Measurements from ENCODE around the gene TEF.

Gene TEF

DNA sequence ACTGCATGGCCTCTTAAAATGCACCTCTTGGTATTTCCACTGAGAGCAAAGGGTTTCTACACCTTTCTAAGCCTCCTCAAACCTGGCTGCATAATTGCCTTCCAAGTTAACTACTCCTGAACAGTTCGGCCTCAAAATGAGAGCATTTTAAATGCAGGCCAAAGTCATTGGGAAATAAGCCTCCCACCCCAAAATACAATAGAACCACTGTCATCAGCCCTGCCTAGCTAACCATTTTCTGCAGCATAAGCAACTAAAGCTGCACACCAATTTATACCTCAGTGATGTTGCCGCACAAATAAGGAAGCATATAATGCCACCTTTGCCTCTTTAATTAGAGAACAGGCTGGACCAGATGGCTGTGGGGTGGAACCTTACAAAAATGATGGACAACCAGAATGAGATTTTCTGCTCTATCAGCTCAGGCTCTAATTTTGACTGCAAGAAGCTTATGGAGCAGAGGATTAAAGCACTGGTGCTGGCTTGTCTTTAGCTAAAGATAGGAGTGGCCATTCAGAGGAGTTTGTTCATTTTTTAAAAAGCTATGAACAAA is 60.6 kb downstream of the TEF start:
- no peaks in the 10 kb centered on the region for H4K20me1 ChIP-seq (ENCODE audit: insufficient read depth, low read length)
- no peak overlapping the region for H3K9ac ChIP-seq (ENCODE audit: low read length)

DNA sequence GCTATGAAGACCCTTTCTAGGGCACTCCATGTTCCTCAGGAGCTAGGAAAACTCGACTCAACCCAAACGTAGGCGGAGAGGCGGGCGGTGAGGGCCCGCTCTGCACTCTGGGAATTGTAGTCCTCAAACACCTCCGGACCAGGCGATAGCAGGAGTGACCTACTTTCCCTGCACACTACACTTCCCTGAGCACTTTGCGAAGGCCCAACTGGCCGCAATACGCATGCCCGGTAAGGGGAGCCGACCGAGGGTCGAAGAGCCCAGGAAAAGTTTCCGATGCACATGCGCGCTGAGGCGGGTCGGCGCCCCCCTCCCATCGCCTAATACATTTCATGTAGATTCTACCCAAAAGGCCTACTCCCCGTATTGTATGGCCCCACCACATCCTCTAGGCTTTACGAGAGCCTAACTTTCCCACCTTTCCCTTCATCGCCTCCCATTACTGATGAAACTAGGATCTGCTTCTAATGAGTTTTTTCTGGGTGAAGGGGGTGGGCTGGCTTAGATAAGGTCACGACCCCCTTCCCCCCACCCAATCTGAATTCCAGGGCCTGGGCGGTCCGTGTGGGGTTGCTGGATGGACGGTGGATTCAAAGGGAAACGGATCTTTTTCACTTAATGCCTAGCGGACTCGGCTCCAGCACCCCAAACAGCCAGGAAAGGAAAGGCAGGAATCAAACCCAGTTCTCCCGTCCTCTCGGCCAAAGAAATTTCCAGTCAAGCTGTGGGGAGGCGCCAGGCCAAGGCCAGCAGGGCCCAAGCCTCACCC is 62.8 kb downstream of the TEF start:
- H3K27ac ChIP-seq (ENCODE audit: low read depth, low read length, poor library complexity, severe bottlenecking), result peak overlapping the region; percentile 98
- H3K9ac ChIP-seq (ENCODE audit: low read length), result peak overlapping the region; percentile 95
- no peaks in the 10 kb centered on the region for H3F3A ChIP-seq (ENCODE audit: insufficient read depth, low read length)
- no peaks in the 10 kb centered on the region for H3K9me2 ChIP-seq (ENCODE audit: low read depth, low read length)
- TF ChIP-seq EZH2 (IDR thresholded peaks at IDR 0.05; ENCODE audit: borderline replicate concordance, low read length), result no peak
- TF ChIP-seq, protein P1, sequence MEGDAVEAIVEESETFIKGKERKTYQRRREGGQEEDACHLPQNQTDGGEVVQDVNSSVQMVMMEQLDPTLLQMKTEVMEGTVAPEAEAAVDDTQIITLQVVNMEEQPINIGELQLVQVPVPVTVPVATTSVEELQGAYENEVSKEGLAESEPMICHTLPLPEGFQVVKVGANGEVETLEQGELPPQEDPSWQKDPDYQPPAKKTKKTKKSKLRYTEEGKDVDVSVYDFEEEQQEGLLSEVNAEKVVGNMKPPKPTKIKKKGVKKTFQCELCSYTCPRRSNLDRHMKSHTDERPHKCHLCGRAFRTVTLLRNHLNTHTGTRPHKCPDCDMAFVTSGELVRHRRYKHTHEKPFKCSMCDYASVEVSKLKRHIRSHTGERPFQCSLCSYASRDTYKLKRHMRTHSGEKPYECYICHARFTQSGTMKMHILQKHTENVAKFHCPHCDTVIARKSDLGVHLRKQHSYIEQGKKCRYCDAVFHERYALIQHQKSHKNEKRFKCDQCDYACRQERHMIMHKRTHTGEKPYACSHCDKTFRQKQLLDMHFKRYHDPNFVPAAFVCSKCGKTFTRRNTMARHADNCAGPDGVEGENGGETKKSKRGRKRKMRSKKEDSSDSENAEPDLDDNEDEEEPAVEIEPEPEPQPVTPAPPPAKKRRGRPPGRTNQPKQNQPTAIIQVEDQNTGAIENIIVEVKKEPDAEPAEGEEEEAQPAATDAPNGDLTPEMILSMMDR (IDR thresholded peaks at IDR 0.05; ENCODE audit: low read length), result no peak
- peak overlapping the region; percentile 92 for H3K4me2 ChIP-seq (ENCODE audit: low read length)
- no peaks in the 10 kb centered on the region for H3K27me3 ChIP-seq (ENCODE audit: insufficient read depth, low read length)
- peaks cover 37% of the 10 kb centered on the region for H3K79me2 ChIP-seq (ENCODE audit: insufficient read depth, low read length)
- H3K4me3 ChIP-seq (ENCODE audit: low read depth, low read length, poor library complexity, severe bottlenecking), result peak overlapping the region; percentile 87
- no peak overlapping the region for H2AFZ ChIP-seq (ENCODE audit: low read length)
- H3K9me3 ChIP-seq (ENCODE audit: low read length), result no peaks in the 10 kb centered on the region
- no peaks in the 10 kb centered on the region for H4K20me1 ChIP-seq (ENCODE audit: insufficient read depth, low read length)
- peaks cover 33% of the 10 kb centered on the region for H3K4me1 ChIP-seq (ENCODE audit: insufficient read depth, low read length, severe bottlenecking)
- peaks cover 21% of the 10 kb centered on the region; the same call in 1 of the 2 replicates for H3K36me3 ChIP-seq (ENCODE audit: insufficient read depth, low read length)

More for the DNA sequence above, 60.6 kb downstream of the TEF start:
- Histone ChIP-seq H2AFZ (ENCODE audit: low read length) (no peak overlapping the region), H3F3A (ENCODE audit: insufficient read depth, low read length) (no peaks in the 10 kb centered on the region), H3K4me2 (ENCODE audit: low read length) (no peak overlapping the region), H3K4me3 (ENCODE audit: low read depth, low read length, poor library complexity, severe bottlenecking) (no peak overlapping the region), H3K36me3 (ENCODE audit: insufficient read depth, low read length) (peaks cover 26% of the 10 kb centered on the region; the same call in 1 of the 2 replicates), H3K9me3 (ENCODE audit: low read length) (no peaks in the 10 kb centered on the region), H3K9me2 (ENCODE audit: low read depth, low read length) (no peaks in the 10 kb centered on the region), H3K4me1 (ENCODE audit: insufficient read depth, low read length, severe bottlenecking) (peaks cover 27% of the 10 kb centered on the region), H3K27me3 (ENCODE audit: insufficient read depth, low read length) (no peaks in the 10 kb centered on the region), H3K27ac (ENCODE audit: low read depth, low read length, poor library complexity, severe bottlenecking) (no peak overlapping the region), H3K79me2 (ENCODE audit: insufficient read depth, low read length) (peaks cover 37% of the 10 kb centered on the region)
- no peak for TF ChIP-seq EZH2 (IDR thresholded peaks at IDR 0.05; ENCODE audit: borderline replicate concordance, low read length)
- TF ChIP-seq, protein P1 (IDR thresholded peaks at IDR 0.05; ENCODE audit: low read length), result no peak

DNA sequence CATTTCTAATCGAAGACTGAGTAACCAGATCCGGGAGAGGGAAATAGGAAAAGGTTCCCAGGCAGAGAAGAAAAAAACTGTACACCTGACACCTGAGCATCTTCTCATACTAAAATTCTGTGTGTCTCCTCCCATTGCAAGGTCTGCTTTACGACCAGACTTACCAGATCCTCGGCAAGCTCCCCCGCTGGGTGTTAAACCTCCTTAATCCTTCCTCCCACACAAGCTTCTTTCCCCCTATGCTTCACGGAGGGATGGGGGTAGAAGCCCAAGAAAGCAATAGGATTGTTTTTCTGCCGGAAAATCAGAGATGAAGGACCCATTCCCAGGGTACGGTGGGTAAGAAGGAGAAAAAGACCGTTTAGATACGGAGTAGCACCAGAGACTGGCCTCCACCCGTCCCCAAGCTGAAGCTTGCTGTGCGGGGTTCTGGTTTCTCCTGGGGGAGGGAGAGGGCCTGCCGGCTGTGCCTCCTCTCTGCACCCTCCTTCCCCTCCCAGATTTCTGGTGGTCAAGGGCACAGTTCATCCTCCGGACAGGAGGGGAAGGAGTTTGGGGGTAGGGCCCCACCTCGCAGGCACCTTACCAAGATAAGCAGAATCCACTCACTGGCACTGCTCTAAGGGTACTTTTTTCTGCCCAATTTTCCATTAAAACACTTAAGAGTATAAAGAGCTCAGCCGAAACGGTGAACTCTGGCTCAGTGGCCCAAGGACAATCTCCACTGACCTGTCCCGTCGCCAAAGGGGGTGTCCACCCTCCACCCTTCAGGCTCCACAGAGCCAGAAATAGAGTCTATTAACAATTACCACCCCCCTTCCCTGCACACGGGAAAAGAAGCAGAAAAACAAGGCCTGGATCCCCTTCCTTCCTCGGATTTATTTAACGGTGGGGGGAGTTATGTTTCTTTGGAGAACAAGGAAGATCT is 63.7 kb downstream of the TEF start:
- H3K36me3 ChIP-seq (ENCODE audit: insufficient read depth, low read length), result peaks cover 16% of the 10 kb centered on the region; the same call in 1 of the 2 replicates
- no peak overlapping the region for H2AFZ ChIP-seq (ENCODE audit: low read length)
- no peaks in the 10 kb centered on the region for H4K20me1 ChIP-seq (ENCODE audit: insufficient read depth, low read length)
- peak overlapping the region; percentile 98 for H3K27ac ChIP-seq (ENCODE audit: low read depth, low read length, poor library complexity, severe bottlenecking)
- H3K4me2 ChIP-seq (ENCODE audit: low read length), result peak overlapping the region; percentile 92
- TF ChIP-seq EZH2 (IDR thresholded peaks at IDR 0.05; ENCODE audit: borderline replicate concordance, low read length), result no peak
- TF ChIP-seq, protein P1 (IDR thresholded peaks at IDR 0.05; ENCODE audit: low read length), result no peak
- peaks cover 37% of the 10 kb centered on the region for H3K79me2 ChIP-seq (ENCODE audit: insufficient read depth, low read length)
- no peaks in the 10 kb centered on the region for H3K9me3 ChIP-seq (ENCODE audit: low read length)
- H3K27me3 ChIP-seq (ENCODE audit: insufficient read depth, low read length), result no peaks in the 10 kb centered on the region
- peak overlapping the region; percentile 95 for H3K9ac ChIP-seq (ENCODE audit: low read length)
- peak overlapping the region; percentile 87 for H3K4me3 ChIP-seq (ENCODE audit: low read depth, low read length, poor library complexity, severe bottlenecking)
- H3F3A ChIP-seq (ENCODE audit: insufficient read depth, low read length), result no peaks in the 10 kb centered on the region
- no peaks in the 10 kb centered on the region for H3K9me2 ChIP-seq (ENCODE audit: low read depth, low read length)
- H3K4me1 ChIP-seq (ENCODE audit: insufficient read depth, low read length, severe bottlenecking), result peaks cover 34% of the 10 kb centered on the region
